Neural crest cell (in vitro differentiated cells): ENCODE results near the gene APOBEC3G. TPM values are rescaled to one million over a fixed set of nuclear protein-coding genes. Genes with fewer than 3 reads are reported as not detected.

Experiments
- DNase-seq: peaks from one replicate; pipeline ENCODE4 v3.0.0; 2021; ENCODE audit warnings: low read depth, mixed read lengths, low spot score
- H3K27ac Mint-ChIP-seq: one replicate; pipeline ENCODE4 v1.8.0; 2021; ENCODE audit warnings: mild to moderate bottlenecking, mixed read lengths; ENCODE audit not compliant: unreplicated experiment
- H3K27me3 Mint-ChIP-seq: 2 replicates; pipeline ENCODE4 v1.8.0; 2021; ENCODE audit warnings: low read depth, mild to moderate bottlenecking, mixed read lengths
- H3K36me3 Mint-ChIP-seq: 2 replicates; pipeline ENCODE4 v1.8.0; 2021; ENCODE audit warnings: low read depth, mild to moderate bottlenecking, mixed read lengths
- H3K4me1 Mint-ChIP-seq: 2 replicates; pipeline ENCODE4 v1.8.0; 2021; ENCODE audit warnings: mixed read lengths
- H3K4me3 Mint-ChIP-seq: one replicate; pipeline ENCODE4 v1.8.0; 2021; ENCODE audit warnings: mild to moderate bottlenecking, mixed read lengths
- H3K9me3 Mint-ChIP-seq: 2 replicates; pipeline ENCODE4 v1.8.0; 2021; ENCODE audit warnings: mixed read lengths
- total RNA-seq: library from RNA; stranded (reverse); gene quantifications from 2 replicates; pipeline ENCODE4 v1.2.1, GENCODE V29; 2021
- TF ChIP-seq, protein P1 (sequence below): fragments of 200-600 bp; sonication (generic); conservative IDR thresholded peaks from 2 replicates; pipeline ENCODE4 v1.5.0; 2021; ENCODE audit warnings: antibody characterized with exemption, mild to moderate bottlenecking

The APOBEC3G gene
- total RNA-seq, 1 donor from 2014 or later, result 1.3 TPM

DNA sequence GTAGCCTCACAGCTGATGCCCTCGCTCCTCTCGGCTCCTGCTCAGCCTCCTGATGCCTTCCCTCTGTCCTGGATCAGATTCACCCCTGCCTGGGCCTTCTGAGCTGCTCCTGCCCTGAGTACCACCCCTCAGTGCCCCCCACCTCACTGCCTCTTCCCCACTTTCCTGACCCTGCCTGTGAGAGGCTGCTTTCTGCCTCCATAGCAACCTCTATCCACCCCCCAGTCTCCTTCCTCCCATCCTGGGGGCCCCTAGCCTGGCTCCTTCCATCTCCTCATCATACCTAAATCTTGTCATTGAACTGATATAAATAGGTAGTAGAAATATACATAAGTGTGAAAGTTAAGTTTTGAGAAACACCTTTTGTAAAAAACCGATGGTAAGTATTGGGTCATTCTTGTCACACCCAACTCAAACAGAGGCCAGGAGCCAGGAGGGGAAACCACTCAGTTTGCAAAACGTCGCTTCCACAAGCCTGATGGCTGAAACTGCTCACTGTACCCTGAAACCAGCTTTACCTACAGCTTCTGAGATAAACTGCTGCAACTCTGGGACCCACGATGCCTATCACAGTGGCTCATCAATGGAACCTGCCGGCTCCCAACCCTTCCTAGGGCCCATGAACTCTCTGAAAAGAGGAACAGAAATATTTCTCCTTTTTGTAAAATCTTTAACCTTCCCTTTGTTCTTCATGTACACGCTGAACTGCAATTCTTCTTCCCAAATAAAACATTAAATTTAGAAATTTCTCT, 15.2 kb downstream of the APOBEC3G start:
- TF ChIP-seq, protein P1, sequence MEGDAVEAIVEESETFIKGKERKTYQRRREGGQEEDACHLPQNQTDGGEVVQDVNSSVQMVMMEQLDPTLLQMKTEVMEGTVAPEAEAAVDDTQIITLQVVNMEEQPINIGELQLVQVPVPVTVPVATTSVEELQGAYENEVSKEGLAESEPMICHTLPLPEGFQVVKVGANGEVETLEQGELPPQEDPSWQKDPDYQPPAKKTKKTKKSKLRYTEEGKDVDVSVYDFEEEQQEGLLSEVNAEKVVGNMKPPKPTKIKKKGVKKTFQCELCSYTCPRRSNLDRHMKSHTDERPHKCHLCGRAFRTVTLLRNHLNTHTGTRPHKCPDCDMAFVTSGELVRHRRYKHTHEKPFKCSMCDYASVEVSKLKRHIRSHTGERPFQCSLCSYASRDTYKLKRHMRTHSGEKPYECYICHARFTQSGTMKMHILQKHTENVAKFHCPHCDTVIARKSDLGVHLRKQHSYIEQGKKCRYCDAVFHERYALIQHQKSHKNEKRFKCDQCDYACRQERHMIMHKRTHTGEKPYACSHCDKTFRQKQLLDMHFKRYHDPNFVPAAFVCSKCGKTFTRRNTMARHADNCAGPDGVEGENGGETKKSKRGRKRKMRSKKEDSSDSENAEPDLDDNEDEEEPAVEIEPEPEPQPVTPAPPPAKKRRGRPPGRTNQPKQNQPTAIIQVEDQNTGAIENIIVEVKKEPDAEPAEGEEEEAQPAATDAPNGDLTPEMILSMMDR, result no peak
- no peaks in the 10 kb centered on the region for H3K9me3 Mint-ChIP-seq
- no peaks in the 10 kb centered on the region for H3K36me3 Mint-ChIP-seq
- H3K4me3 Mint-ChIP-seq, result no peak overlapping the region
- H3K27ac Mint-ChIP-seq, result no peak overlapping the region
- no peak for DNase-seq
- peaks cover 13% of the 10 kb centered on the region for H3K4me1 Mint-ChIP-seq
- H3K27me3 Mint-ChIP-seq, result no peaks in the 10 kb centered on the region

DNA sequence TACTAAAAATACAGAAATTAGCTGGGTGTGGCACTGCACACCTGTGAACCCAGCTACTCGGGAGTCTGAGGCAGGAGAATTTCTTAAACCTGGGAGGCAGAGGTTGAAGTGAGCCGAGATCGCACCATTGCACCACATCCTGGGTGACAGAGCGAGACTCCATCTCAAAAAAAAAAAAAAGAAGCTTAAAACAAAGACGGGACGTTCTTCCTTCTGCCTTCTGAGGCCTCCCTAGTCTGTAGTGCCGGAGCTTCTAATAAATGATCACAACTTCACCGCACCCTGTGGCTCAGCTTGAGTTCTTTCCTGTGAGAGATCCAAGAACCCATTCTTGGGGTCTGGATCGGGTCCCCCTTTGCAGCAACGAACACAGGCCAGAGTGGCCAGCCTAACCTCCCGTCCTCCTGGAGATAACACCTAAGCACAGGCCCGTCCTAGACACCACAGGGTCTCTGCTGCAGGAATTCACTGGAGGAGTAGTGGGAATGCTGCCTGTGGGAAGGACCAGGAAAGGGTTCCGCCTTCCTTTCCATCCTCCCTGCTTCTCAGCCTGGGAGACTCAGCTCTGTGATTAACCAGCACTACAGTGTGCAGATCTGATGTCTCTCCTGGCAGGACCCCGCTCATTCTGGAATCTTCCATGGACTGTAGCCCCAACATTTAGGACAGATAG, 17.8 kb downstream of the APOBEC3G start:
- no peak overlapping the region for H3K4me3 Mint-ChIP-seq
- H3K9me3 Mint-ChIP-seq, result no peaks in the 10 kb centered on the region
- no peak overlapping the region for H3K27ac Mint-ChIP-seq
- H3K36me3 Mint-ChIP-seq, result no peaks in the 10 kb centered on the region
- H3K27me3 Mint-ChIP-seq, result no peaks in the 10 kb centered on the region
- no peak for DNase-seq
- TF ChIP-seq, protein P1, result no peak
- peaks cover 6% of the 10 kb centered on the region for H3K4me1 Mint-ChIP-seq

DNA sequence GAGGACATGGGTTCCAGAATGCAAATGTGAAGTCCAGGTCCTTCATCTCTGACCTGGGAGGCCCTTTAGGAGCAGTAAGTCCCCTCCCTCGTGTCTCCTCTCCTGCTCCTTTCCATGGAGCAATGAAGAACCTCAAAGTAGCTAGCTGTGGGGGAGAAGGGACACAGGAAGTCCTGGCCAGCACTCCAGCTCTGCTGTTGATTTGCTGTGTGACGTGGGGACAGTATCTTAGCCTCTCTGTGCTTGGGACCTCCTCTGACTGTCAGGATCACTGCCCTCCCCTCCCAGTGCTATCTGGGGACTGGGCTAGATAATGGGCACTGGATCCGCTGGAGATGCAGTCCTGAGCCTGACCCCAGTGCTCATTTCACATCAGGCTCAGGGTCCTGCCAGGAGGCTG, 18.9 kb downstream of the APOBEC3G start:
- TF ChIP-seq, protein P1, result no peak
- H3K4me3 Mint-ChIP-seq, result no peak overlapping the region
- no peaks in the 10 kb centered on the region for H3K27me3 Mint-ChIP-seq
- no peak overlapping the region for H3K27ac Mint-ChIP-seq
- no peaks in the 10 kb centered on the region for H3K9me3 Mint-ChIP-seq
- no peaks in the 10 kb centered on the region for H3K36me3 Mint-ChIP-seq
- no peak for DNase-seq
- H3K4me1 Mint-ChIP-seq, result peaks cover 6% of the 10 kb centered on the region

DNA sequence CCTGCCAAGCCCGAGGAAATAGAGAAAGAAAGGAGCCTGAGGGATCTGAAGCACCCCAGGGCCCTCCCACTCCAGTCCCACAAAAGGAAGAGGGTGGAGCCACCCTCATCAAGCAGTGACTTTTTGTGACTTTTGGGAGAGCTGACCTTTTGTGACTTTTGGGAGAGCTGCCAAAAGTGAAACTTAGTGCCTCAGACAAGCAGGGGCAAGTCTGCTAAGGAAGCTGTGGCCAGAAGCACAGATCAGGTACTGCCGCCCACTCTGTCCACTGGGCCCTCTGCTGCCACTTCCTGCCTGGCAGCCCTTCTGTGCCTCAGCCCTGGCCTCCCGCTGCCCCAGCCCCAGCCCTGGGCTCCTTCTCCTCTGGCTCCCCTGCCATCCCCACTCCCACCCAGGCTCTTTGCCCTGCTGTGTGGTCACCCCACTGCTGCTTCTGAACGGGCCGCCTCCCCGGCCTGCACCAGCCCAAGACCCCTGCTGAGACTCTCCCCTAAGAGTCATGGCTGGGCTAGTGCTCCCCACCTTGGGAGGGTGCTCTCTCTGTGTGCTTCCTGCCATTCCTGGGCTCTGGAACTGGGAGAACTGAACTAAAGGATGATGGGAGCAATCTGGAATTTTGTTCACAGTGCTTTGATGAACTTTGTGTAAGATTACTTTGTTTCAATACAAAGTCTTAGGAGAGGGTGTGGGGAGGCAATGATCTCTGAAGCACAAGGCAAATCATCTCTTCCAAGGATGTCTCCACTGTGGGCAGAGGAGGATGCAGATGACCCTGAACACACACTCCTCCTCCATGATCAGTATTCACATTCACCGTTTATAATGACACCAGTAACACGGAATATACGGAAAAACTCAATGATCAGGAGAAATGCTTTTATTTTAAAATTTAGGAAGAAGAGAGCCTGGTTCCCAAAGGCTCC, 20.3 kb downstream of the APOBEC3G start, which contains the start of gene APOBEC3H:
TSS of gene APOBEC3H (plus strand) at position 147 of the 923 bp plus-strand sequence. CDS start 3,035 bp downstream, outside the sequence.
- H3K9me3 Mint-ChIP-seq, result no peaks in the 10 kb centered on the region
- no peak for DNase-seq
- H3K27me3 Mint-ChIP-seq, result no peaks in the 10 kb centered on the region
- peaks cover 6% of the 10 kb centered on the region for H3K4me1 Mint-ChIP-seq
- H3K4me3 Mint-ChIP-seq, result no peak within 1 kb of the TSS
- H3K36me3 Mint-ChIP-seq, result no peaks in the 10 kb centered on the region
- H3K27ac Mint-ChIP-seq, result peak within 1 kb of the TSS; percentile 83
- TF ChIP-seq, protein P1, result no peak

DNA sequence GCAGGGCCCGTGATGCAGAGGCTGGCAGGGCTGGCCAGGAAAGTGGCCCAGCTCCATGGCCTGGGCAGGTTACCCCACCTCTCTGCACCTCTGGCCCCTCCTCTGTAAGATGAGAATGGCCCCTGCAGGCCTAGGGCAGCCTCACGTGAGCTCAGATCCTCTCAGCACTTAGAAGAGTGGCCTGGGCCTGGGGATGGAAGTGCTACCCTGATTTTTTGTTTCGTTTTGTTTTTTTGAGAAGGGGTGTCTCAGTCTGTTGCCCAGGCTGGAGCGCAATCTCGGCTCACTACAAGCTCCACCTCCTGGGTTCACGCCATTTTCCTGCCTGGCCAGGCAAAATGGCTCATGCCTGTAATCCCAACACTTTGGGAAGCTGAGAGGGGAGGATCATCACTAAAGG, 21.0 kb downstream of the APOBEC3G start:
- no peaks in the 10 kb centered on the region for H3K9me3 Mint-ChIP-seq
- no peak overlapping the region for H3K4me3 Mint-ChIP-seq
- no peak for DNase-seq
- peaks cover 6% of the 10 kb centered on the region for H3K4me1 Mint-ChIP-seq
- no peak overlapping the region for H3K27ac Mint-ChIP-seq
- H3K36me3 Mint-ChIP-seq, result no peaks in the 10 kb centered on the region
- H3K27me3 Mint-ChIP-seq, result no peaks in the 10 kb centered on the region
- TF ChIP-seq, protein P1, result no peak
